Stromal cell of bone marrow (primary cell): Measurements from ENCODE around the gene ZNF215.
A peak's percentile ranks its signal among the peaks of the same experiment; 100 is the strongest.
"Not testable (repeated sequence)": the region's sequence is repeated elsewhere in the genome, so short reads cannot be mapped to it uniquely, and the experiment has no call there.

Experiments used
- DNase-seq: peaks from one replicate; pipeline ENCODE4 v3.0.0-alpha.2; 2012; ENCODE audit warnings: low read depth

The ZNF215 gene

DNA sequence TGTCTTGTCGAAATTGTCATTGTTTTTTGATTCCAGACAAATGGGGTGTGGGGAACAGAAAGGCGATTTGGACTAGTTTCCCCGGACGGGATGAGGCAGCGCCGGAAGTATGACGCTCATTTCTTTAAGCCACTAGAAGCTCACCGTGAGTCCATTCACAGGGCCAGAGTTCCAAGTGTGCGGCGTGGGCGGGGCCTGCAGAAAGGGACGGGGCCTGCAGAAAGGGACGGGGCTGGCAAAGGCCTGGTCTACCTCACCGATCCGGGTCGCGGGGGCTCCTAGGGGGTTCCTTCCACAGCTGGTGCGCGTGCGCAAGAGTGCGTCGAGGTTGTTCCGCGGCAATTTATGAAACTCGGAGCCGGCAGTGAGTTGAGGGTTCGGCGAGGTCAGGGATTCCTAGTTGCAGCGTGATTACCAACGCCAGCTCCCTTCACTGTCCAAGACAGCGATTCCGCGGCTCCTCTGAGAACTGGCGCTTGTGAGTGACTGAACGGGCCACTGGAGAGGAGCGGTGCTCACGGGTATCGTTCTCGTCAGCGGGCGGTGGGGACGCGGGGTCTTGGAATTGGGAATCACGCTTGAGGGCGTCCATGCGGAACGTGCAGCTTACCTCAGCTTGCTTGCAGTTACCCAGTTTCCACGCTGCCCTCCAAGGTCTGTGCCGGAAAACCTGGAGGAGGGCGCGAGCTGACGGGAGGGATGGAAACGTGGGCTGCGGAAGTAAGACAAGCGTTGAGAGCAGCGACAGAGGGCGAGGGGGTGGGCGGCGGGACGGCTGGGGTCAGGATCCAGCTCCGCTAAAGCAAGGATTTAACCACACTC, at the start of gene ZNF215:
ZNF215 (plus strand) TSS at position 219 of the 822 bp plus-strand sequence. CDS start 5,847 bp downstream, outside the sequence.
- DNase-seq = peak; percentile 57

DNA sequence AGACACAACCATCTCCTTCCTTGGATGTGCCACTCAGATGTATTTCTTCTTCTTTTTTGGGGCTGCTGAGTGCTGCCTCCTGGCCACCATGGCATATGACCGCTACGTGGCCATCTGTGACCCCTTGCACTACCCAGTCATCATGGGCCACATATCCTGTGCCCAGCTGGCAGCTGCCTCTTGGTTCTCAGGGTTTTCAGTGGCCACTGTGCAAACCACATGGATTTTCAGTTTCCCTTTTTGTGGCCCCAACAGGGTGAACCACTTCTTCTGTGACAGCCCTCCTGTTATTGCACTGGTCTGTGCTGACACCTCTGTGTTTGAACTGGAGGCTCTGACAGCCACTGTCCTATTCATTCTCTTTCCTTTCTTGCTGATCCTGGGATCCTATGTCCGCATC, 49.3 kb upstream of the ZNF215 start:
- DNase-seq = no peak

DNA sequence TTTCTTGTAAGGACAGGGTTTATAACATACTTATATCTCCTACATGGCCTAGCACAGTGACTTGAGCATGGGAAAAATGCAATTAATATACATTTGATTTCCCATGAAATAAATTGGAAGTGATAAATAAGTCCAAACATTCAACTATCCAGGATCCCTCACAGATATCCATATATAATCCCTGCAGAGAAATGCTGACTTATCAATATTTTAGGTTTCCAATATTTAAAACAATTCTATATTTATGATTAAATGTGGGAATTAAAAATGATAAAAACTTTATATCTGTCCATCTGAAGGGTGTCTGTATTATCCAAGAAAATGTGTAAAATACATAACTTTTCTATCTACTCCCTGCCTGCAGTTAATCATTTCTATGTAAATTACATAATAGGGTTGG, 43.5 kb upstream of the ZNF215 start:
- DNase-seq = no peak

DNA sequence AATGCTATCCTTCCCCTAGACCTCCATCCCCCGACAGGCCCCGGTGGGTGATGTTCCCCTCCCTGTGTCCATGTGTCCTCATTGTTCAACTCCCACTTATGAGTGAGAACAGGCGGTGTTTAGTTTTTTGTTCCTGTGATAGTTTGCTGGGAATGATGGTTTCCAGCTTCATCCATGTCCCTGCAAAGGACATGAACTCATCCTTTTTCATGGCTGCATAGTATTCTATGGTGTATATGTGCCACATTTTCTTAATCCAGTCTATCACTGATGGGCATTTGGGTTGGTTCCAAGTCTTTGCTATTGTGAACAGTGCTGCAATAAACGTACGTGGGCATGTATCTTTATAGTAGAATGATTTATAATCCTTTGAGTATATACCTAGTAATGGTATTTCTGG, 38.5 kb upstream of the ZNF215 start:
- not testable (repeated sequence) for DNase-seq

DNA sequence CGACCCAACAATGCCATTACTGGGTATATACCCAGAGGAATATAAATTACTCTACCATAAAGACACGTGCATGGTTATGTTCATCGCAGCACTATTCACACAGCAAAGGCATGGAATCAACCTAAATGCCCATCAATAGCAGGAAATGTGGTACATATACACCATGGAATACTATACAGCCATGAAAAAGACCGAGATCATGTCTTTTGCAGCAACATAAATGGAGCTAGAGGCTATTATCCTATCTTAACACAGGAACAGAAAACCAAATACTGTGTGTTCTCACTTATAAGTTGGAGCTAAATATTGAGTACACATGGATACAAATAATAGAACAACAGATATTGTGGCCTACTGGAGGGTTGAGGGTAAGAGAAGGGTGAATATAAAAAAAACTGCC, 37.4 kb upstream of the ZNF215 start:
- DNase-seq = no peak

DNA sequence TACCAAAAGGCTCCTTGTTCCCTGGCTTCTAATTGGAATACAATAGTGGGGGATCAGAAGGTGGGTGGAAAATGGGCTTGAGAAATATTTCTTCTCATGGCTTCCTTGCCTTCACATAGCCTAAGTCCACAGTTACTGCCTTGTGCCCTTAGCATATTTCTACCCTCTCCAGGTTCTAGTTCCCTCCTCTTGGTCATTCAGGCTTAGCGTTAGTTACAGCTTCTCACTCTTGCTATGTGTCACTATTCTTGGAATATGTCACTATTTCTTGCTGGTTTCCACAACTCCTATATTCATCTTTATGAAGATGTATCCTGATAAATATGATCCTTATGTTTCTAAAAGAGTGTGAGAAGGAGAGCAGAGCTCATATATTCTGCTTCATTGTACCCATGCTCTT, 36.4 kb upstream of the ZNF215 start:
- no peak for DNase-seq

GRCh38 chr11:6892400-6892799, 33.8 kb upstream of the ZNF215 start, which contains the start of gene OR2D2:
Gene OR2D2 (minus strand): TSS chr11:6892500. CDS start chr11:6892500, 0 bp downstream.
- no peak for DNase-seq

DNA sequence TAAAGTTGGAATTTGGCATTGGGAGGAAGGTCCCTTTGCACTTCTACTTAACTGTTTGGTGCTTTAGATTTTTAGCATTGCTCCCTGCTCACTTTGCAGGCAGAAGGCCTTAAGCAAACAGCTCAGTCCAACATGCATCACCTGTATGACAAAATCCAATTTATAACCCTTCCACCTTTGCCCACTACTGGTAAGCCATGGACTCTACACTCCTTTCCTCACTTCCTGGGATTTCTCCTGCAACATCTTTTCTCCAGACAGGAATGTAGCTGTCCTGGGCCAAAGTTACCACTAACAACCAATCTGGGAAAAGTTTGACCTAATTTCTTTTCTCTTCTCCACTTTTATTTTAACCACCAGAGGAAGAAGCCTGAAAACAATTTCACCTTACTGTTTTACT, 32.1 kb upstream of the ZNF215 start:
- DNase-seq = no peak

- DNase-seq = no peak
Observed at GRCh38 chr11:6895010-6895409, 31.2 kb upstream of the ZNF215 start.

DNA sequence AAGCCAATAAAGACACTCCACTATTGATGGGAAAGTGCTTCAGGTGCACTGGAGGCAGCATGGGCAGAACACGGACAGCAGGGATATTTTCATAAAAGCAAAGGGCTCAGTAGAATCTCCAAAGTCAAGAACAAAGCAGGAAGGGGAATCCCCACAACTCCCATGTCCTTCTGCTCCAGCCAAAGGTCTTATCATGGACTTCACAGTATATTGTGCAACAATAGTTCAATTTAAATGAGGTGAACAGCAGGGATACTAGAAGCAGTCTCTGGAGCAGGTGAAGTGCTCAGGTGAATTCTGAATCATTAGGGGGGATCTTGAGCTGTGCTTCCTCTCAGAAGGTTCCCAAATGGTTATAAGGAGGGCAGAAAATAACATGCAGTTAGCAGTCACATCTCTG, 27.3 kb upstream of the ZNF215 start:
- no peak for DNase-seq

- DNase-seq = no peak
Observed at GRCh38 chr11:6900327-6900999, 25.8 kb upstream of the ZNF215 start.

DNA sequence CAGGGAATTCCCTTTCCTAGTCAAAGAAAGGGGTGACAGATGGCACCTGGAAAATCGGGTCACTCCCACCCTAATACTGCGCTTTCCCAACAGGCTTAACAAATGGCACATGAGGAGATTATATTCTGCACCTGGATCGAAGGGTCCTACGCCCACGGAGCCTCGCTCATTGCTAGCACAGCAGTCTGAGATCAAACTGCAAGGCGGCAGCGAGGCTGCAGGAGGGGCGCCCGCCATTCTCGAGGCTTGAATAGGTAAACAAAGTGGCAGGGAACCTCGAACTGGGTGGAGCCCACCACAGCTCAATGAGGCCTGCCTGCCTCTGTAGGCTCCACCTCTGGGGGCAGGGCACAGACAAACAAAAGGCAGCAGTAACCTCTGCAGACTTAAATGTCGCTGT, 21.4 kb upstream of the ZNF215 start:
- not testable (repeated sequence) for DNase-seq

DNA sequence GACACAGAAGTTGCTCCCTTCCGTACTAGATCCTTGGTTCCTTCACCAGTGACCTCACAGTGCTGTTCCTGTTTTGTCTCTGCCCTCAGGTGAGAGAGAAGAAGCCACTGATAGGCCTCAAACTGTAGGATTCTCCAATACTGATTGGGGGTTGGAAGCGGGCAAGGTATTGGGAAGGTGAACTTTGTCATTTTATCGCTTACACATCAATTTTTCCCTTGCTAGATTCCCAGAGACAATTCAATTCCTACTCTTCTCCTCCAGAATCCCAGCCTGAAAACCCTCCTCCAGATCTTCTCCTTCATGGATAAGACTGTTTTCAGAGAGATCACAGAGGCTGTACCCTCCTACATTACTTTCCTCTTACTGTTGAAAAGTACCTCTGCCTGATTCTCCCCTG, 14.8 kb upstream of the ZNF215 start:
- no peak for DNase-seq

DNA sequence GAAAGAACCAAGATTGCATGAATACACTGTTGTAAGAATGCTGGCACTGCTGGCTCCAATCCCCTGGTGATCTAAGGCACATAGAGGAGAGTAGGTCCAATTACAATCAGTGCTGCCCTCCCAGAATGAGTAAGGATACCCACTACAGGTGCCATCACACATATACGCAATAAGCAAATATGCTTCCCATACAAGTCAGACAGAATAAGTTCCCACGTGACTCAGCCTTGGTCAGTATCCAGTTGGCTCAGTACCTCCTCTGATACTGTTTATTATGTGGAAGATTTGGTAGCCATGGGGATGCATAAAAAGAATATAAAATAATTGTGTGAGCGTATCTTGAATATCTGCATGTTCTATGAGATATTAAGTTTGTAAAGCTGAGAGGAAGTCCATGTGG, 14.3 kb upstream of the ZNF215 start:
- peak; percentile 19 for DNase-seq

GRCh38 chr11:6919698-6920097, 6.5 kb upstream of the ZNF215 start:
- DNase-seq = no peak

GRCh38 chr11:6920702-6921101, 5.5 kb upstream of the ZNF215 start, which contains the start of gene OR2D3:
Gene OR2D3 (plus strand): TSS chr11:6921002. CDS start chr11:6921002, 0 bp downstream.
- no peak for DNase-seq

DNA sequence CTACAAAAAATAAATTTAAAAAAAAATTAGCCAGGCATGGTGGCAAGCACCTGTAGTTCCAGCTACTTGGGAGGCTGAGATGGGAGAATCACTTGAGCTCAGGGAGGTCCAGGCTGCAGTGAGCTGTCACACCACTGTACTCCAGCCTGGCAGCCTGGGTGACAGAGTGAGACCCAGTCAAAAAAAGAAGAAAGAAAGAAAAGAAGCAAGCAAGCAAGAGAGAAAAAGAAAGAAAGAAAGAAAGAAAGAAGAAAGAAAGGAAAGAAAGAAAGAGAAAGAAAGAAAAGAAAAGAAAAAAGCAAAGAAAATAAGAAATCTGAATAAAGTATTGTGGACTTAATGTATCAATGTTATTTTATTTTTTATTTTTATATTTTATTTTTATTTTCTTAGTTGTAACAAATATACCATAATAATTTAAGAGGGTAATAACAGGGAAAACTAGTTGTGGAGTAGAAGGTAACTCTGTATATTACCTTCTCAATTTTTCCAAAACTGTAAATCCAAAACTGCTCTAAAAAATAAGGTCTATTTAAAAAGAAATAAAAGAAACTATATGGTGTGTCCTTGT, 1.1 kb upstream of the ZNF215 start:
- no peak for DNase-seq

DNA sequence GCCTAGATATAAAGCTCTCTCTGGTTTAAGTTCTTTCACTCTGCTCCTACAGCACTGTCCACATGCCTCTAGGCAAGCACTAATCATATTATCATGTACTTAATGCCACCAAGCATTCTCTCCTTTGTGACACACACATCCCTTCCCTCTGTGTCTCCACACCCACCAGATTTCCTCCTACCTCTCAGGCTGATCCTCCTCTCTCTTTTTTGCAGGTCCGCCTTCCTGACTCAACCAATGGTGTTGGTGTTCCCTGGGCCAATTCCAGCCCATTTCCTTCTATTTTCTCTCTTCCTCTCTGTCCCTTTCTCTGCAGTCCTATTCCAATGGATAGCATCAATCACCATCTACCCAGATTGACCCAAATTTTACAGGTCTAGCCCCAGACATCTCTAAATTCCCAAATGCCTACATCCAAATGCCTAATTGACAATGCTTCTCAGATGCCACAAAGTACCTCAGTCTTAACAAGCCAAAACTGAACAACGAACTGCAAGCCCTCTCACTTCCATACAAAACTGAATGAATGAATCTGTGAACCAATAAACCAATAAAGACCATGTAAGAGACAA, 504 bp upstream of the ZNF215 start:
- no peak for DNase-seq

- DNase-seq = no peak
Observed at GRCh38 chr11:6927030-6927617, 898 bp downstream of the ZNF215 start.

GRCh38 chr11:6928916-6929315, 2.7 kb downstream of the ZNF215 start:
- DNase-seq = no peak

DNA sequence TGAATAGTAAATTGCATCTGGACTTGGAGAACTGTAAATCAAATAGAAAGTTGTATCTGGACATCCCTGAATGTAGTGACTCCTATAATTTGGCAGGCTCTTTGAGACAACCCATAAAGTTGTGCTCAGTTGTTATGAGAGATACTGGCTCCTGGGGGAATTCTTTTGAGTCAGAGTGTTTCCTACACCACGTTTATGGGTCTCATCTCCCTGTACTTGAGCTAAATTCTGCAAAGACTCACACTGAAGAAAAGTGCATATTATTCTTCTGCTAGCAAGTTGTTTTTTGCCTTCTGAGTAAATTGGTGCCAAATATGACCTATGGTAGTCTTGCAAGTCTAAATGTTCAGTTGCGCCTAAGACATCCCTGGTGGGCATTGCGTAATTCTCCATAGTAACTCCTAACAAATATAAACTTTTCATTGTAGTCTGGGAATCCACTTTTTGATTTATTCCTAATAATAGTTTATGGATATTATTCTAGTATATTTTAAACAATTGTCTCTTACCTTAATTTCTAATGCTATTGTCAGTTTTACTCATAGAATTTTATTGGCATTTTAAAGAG, 5.0 kb downstream of the ZNF215 start:
- peak; percentile 31 for DNase-seq

- DNase-seq = no peak
Observed at GRCh38 chr11:6932145-6932544, 5.9 kb downstream of the ZNF215 start.
